ENCODE measurements around the gene EPB41L4A.

Gene EPB41L4A

DNA sequence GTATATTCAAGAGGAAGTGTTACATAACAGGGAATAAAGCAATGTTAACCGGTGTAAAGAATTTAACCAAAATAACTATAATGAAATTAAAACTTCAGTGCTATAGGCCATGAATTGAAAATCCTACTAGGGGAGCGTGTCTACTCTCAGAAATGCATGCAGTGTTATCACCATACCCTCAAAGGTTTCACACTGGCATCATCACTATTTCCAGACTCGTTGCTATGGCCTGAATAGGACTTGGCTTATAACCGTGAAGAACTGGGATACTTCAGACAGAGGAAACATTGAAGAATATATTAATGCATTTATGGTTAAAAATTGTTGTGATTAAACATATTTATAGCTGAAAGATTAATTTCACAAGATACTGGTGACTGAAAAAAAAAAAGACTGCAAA, 154.9 kb downstream of the EPB41L4A start:
- no peak for DNase-seq
- no peak overlapping the region for H3K4me3 ChIP-seq (ENCODE audit: low read depth, low read length)

DNA sequence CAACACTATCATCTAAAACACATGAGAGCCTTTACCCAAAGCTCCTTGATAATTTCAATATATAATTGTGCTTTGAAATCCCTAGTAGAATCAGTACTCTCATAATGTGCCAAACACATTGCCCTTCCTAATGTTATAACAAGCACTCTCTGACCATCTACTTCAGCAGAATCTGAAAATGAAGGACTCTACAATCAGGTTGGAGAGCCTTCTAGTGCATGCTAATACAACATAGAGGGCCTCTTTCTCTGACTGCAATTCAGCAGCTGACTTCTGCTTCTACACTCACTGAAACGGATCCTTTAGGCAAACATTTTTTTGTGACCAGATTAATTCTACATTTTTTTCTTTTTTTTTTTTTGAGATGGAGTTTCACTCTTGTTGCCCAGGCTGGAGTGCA, 155.6 kb downstream of the EPB41L4A start:
- H3K4me3 ChIP-seq (ENCODE audit: low read depth, low read length): no peak overlapping the region
- DNase-seq: no peak
- no peaks in the 10 kb centered on the region for H3K27me3 ChIP-seq (replicated peaks)
- H3K36me3 ChIP-seq (replicated peaks): no peaks in the 10 kb centered on the region
- in situ Hi-C loops (cut with HindIII; ENCODE audit: low pct_ligation_motif_present, low sequenced_read_pairs): no loop called here
- TF ChIP-seq CTCF (IDR thresholded peaks at IDR 0.05; ENCODE audit: low read depth, low read length, missing control alignments): no peak
- no peak overlapping the region for H3K27ac ChIP-seq

More for the DNA sequence above, 154.9 kb downstream of the EPB41L4A start:
- in situ Hi-C loops (cut with HindIII; ENCODE audit: low pct_ligation_motif_present, low sequenced_read_pairs): no loop called here
- Histone ChIP-seq H3K27me3 (replicated peaks) (no peaks in the 10 kb centered on the region), H3K36me3 (replicated peaks) (no peaks in the 10 kb centered on the region), H3K27ac (no peak overlapping the region)
- TF ChIP-seq CTCF (IDR thresholded peaks at IDR 0.05; ENCODE audit: low read depth, low read length, missing control alignments): no peak

- Histone ChIP-seq H3K36me3 (replicated peaks) (no peaks in the 10 kb centered on the region), H3K27ac (no peak overlapping the region), H3K4me3 (ENCODE audit: low read depth, low read length) (no peak overlapping the region), H3K27me3 (replicated peaks) (no peaks in the 10 kb centered on the region)
- no peak for TF ChIP-seq CTCF (IDR thresholded peaks at IDR 0.05; ENCODE audit: low read depth, low read length, missing control alignments)
- no peak for DNase-seq
- in situ Hi-C loops (cut with HindIII; ENCODE audit: low pct_ligation_motif_present, low sequenced_read_pairs): no loop called here
These were observed 160.5 kb downstream of the EPB41L4A start for GRCh38 chr5:112258571-112258970.

- Histone ChIP-seq H3K27ac (no peak overlapping the region), H3K27me3 (replicated peaks) (no peaks in the 10 kb centered on the region), H3K4me3 (ENCODE audit: low read depth, low read length) (no peak overlapping the region), H3K36me3 (replicated peaks) (no peaks in the 10 kb centered on the region)
- in situ Hi-C loops (cut with HindIII; ENCODE audit: low pct_ligation_motif_present, low sequenced_read_pairs): no loop called here
- no peak for TF ChIP-seq CTCF (IDR thresholded peaks at IDR 0.05; ENCODE audit: low read depth, low read length, missing control alignments)
- no peak for DNase-seq
These were observed 161.1 kb downstream of the EPB41L4A start for GRCh38 chr5:112257976-112258375.

DNA sequence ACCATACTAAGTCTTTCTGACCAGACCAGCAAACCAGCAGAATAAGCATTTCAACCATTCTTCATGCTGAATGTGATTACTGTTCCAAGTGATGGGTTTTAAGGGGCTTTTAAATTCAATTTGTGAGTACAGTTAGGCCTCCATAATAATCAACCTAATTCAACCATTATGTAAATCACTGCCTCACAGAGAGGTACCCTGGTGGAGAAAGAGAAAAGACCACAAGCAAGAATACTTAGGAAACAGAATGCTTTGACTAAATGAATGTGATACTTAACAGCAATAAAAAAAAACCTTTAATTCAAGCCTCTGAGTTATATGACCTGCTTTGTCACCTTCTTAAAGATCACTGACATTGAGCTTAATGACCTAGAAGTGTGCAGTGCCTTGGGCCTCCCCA, 162.1 kb downstream of the EPB41L4A start:
- H3K4me3 ChIP-seq (ENCODE audit: low read depth, low read length): no peak overlapping the region
- H3K27ac ChIP-seq: no peak overlapping the region
- in situ Hi-C loops (cut with HindIII; ENCODE audit: low pct_ligation_motif_present, low sequenced_read_pairs): no loop called here
- no peaks in the 10 kb centered on the region for H3K27me3 ChIP-seq (replicated peaks)
- no peak for DNase-seq
- H3K36me3 ChIP-seq (replicated peaks): no peaks in the 10 kb centered on the region
- no peak for TF ChIP-seq CTCF (IDR thresholded peaks at IDR 0.05; ENCODE audit: low read depth, low read length, missing control alignments)

DNA sequence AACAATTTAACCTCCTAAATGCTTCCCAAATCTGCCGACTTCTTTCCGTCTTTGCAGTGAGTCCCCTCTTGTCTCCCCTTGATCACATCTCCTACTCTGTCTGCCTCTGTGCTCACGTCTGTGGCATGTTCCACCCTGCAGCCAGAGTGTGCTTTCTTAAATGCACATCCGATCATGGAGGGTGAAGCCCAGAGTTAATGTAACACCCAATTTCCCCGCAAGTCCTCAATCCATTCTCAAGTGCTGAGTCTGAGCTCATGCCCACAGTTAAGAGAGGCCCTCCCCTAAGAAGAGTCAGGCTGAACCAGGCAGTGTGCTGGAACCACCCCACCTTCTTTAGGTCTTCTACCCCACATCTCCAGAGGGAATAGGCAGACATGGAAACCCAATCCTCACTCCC, 164.8 kb downstream of the EPB41L4A start:
- no peak for DNase-seq
- Histone ChIP-seq H3K4me3 (ENCODE audit: low read depth, low read length) (no peak overlapping the region), H3K27me3 (replicated peaks) (no peaks in the 10 kb centered on the region), H3K27ac (no peak overlapping the region), H3K36me3 (replicated peaks) (no peaks in the 10 kb centered on the region)
- in situ Hi-C loops (cut with HindIII; ENCODE audit: low pct_ligation_motif_present, low sequenced_read_pairs): no loop called here
- TF ChIP-seq CTCF (IDR thresholded peaks at IDR 0.05; ENCODE audit: low read depth, low read length, missing control alignments): no peak

Data from brain microvascular endothelial cell (primary cell).